Measurements from ENCODE around the gene STBD1.
A peak's percentile ranks its signal among the peaks of the same experiment; 100 is the strongest.

STBD1 gene

GRCh38 chr4:76305971-76306881, at the start of gene STBD1:
Gene STBD1, plus strand, starts transcription at chr4:76306733. Its CDS starts 37 bp downstream, at chr4:76306770.
- peak within 1 kb of the TSS; percentile 76 for H3K4me3 ChIP-seq
- no peaks in the 10 kb centered on the region for H3K27me3 ChIP-seq
- no peak for TF ChIP-seq Cebpa-rat (IDR thresholded peaks at IDR 0.05)
- H3K4me1 ChIP-seq: peaks cover 13% of the 10 kb centered on the region
- no peaks in the 10 kb centered on the region for H3K36me3 ChIP-seq
- peak within 1 kb of the TSS; percentile 44; the same call in 1 of the 2 replicates for H3K27ac ChIP-seq
- H3K9ac ChIP-seq: peak within 1 kb of the TSS; percentile 69
- no peaks in the 10 kb centered on the region for H4K20me1 ChIP-seq
- H3K4me2 ChIP-seq: peak within 1 kb of the TSS; percentile 69
- peaks cover 16% of the 10 kb centered on the region for H3K9me3 ChIP-seq

GRCh38 chr4:76256968-76257367, 49.6 kb upstream of the STBD1 start:
- Histone ChIP-seq H3K4me2 (no peak overlapping the region), H3K4me3 (no peak overlapping the region), H3K27ac (no peak overlapping the region), H3K27me3 (peaks cover 9% of the 10 kb centered on the region; the same call in 1 of the 2 replicates), H3K4me1 (no peaks in the 10 kb centered on the region), H3K9ac (no peak overlapping the region), H3K36me3 (no peaks in the 10 kb centered on the region), H4K20me1 (no peaks in the 10 kb centered on the region), H3K9me3 (peaks cover 7% of the 10 kb centered on the region)
- TF ChIP-seq Cebpa-rat (IDR thresholded peaks at IDR 0.05): no peak

- no peaks in the 10 kb centered on the region for H3K9me3 ChIP-seq
- H3K9ac ChIP-seq: no peak overlapping the region
- 0 out of 2 replicates have a peak, but pooled peaks cover under 1% of the 10 kb centered on the region for H3K27me3 ChIP-seq
- H3K27ac ChIP-seq: no peak overlapping the region
- no peak overlapping the region for H3K4me2 ChIP-seq
- H3K4me1 ChIP-seq: no peaks in the 10 kb centered on the region
- H3K4me3 ChIP-seq: no peak overlapping the region
- no peak for TF ChIP-seq Cebpa-rat (IDR thresholded peaks at IDR 0.05)
- H3K36me3 ChIP-seq: no peaks in the 10 kb centered on the region
- no peaks in the 10 kb centered on the region for H4K20me1 ChIP-seq
These were observed 48.7 kb upstream of the STBD1 start for GRCh38 chr4:76257824-76258223.

- H4K20me1 ChIP-seq: no peaks in the 10 kb centered on the region
- no peak overlapping the region for H3K4me3 ChIP-seq
These were observed 46.0 kb upstream of the STBD1 start for GRCh38 chr4:76260571-76260970.

GRCh38 chr4:76265631-76266218, 40.8 kb upstream of the STBD1 start:
- H3K36me3 ChIP-seq: no peaks in the 10 kb centered on the region
- TF ChIP-seq Cebpa-rat (IDR thresholded peaks at IDR 0.05): no peak

More at GRCh38 chr4:76260571-76260970, 46.0 kb upstream of the STBD1 start:
- TF ChIP-seq Cebpa-rat (IDR thresholded peaks at IDR 0.05): no peak
- no peak overlapping the region for H3K27ac ChIP-seq
- no peaks in the 10 kb centered on the region for H3K36me3 ChIP-seq
- no peak overlapping the region for H3K4me2 ChIP-seq
- H3K4me1 ChIP-seq: no peaks in the 10 kb centered on the region
- H3K9ac ChIP-seq: no peak overlapping the region
- H3K27me3 ChIP-seq: no peaks in the 10 kb centered on the region
- no peaks in the 10 kb centered on the region for H3K9me3 ChIP-seq

GRCh38 chr4:76266627-76267026, 39.9 kb upstream of the STBD1 start:
- no peaks in the 10 kb centered on the region for H3K4me1 ChIP-seq
- no peaks in the 10 kb centered on the region for H3K9me3 ChIP-seq
- H3K36me3 ChIP-seq: no peaks in the 10 kb centered on the region
- no peak overlapping the region for H3K4me3 ChIP-seq
- no peaks in the 10 kb centered on the region for H3K27me3 ChIP-seq
- no peak for TF ChIP-seq Cebpa-rat (IDR thresholded peaks at IDR 0.05)
- H4K20me1 ChIP-seq: no peaks in the 10 kb centered on the region
- no peak overlapping the region for H3K4me2 ChIP-seq
- H3K27ac ChIP-seq: no peak overlapping the region
- H3K9ac ChIP-seq: no peak overlapping the region

More at GRCh38 chr4:76265631-76266218, 40.8 kb upstream of the STBD1 start:
- Histone ChIP-seq H3K9me3 (no peaks in the 10 kb centered on the region), H3K27me3 (no peaks in the 10 kb centered on the region), H4K20me1 (no peaks in the 10 kb centered on the region), H3K4me1 (no peaks in the 10 kb centered on the region), H3K4me3 (no peak overlapping the region), H3K4me2 (no peak overlapping the region), H3K9ac (no peak overlapping the region), H3K27ac (no peak overlapping the region)

- Histone ChIP-seq H3K4me3 (no peak overlapping the region), H3K27me3 (no peaks in the 10 kb centered on the region), H3K36me3 (no peaks in the 10 kb centered on the region), H3K9ac (no peak overlapping the region), H3K9me3 (no peaks in the 10 kb centered on the region), H3K4me2 (no peak overlapping the region), H4K20me1 (no peaks in the 10 kb centered on the region), H3K4me1 (no peaks in the 10 kb centered on the region), H3K27ac (no peak overlapping the region)
- no peak for TF ChIP-seq Cebpa-rat (IDR thresholded peaks at IDR 0.05)
These were observed 38.7 kb upstream of the STBD1 start for GRCh38 chr4:76267811-76268210.

- no peaks in the 10 kb centered on the region for H3K4me1 ChIP-seq
- H3K36me3 ChIP-seq: no peaks in the 10 kb centered on the region
- no peaks in the 10 kb centered on the region for H4K20me1 ChIP-seq
- H3K27ac ChIP-seq: no peak overlapping the region
- no peak for TF ChIP-seq Cebpa-rat (IDR thresholded peaks at IDR 0.05)
- H3K27me3 ChIP-seq: no peaks in the 10 kb centered on the region
- no peak overlapping the region for H3K4me3 ChIP-seq
- H3K9me3 ChIP-seq: no peaks in the 10 kb centered on the region
- H3K9ac ChIP-seq: no peak overlapping the region
- no peak overlapping the region for H3K4me2 ChIP-seq
These were observed 36.0 kb upstream of the STBD1 start for GRCh38 chr4:76270244-76271175.

- H4K20me1 ChIP-seq: no peaks in the 10 kb centered on the region
- no peak overlapping the region for H3K4me2 ChIP-seq
- no peak overlapping the region for H3K9ac ChIP-seq
- no peak overlapping the region for H3K4me3 ChIP-seq
- H3K9me3 ChIP-seq: no peaks in the 10 kb centered on the region
- no peaks in the 10 kb centered on the region for H3K36me3 ChIP-seq
- no peaks in the 10 kb centered on the region for H3K4me1 ChIP-seq
- no peak for TF ChIP-seq Cebpa-rat (IDR thresholded peaks at IDR 0.05)
- no peak overlapping the region for H3K27ac ChIP-seq
- H3K27me3 ChIP-seq: no peaks in the 10 kb centered on the region
These were observed 35.3 kb upstream of the STBD1 start for GRCh38 chr4:76271248-76271647.

Data from BLaER1 (cell line).